ENCODE results near the gene SLC45A2.
"Not testable (repeated sequence)": the region's sequence is repeated elsewhere in the genome, so short reads cannot be mapped to it uniquely, and the experiment has no call there.

Gene SLC45A2

GRCh38 chr5:33984671-33985124, at the start of gene SLC45A2:
SLC45A2 (minus strand) TSS chr5:33984693; CDS start chr5:33984583, 110 bp downstream.
- CTCF ChIA-PET: no interaction called here
- POLR2A ChIA-PET: no interaction called here
- TF ChIP-seq SP1 (IDR thresholded peaks at IDR 0.05) (no peak), TARDBP (IDR thresholded peaks at IDR 0.05) (peak; percentile 50; the same call in 1 of the 2 replicates)
- no peak for DNase-seq (ENCODE audit: extremely low spot score)

- TF ChIP-seq ARNT (IDR thresholded peaks at IDR 0.05) (no peak), ZNF384 (IDR thresholded peaks at IDR 0.05) (no peak), FOXM1 (IDR thresholded peaks at IDR 0.05; ENCODE audit: borderline replicate concordance) (no peak), L3MBTL2 (conservative IDR thresholded peaks at IDR 0.05) (no peak), FOXA1 (IDR thresholded peaks at IDR 0.05) (no peak), FOXK2 (IDR thresholded peaks at IDR 0.05) (no peak), SUZ12 (IDR thresholded peaks at IDR 0.05) (no peak), LEF1 (IDR thresholded peaks at IDR 0.05; ENCODE audit: borderline replicate concordance) (no peak), HDGF (IDR thresholded peaks at IDR 0.05; ENCODE audit: borderline replicate concordance) (no peak), CTBP1 (IDR thresholded peaks at IDR 0.05; ENCODE audit: borderline replicate concordance) (no peak), SP1 (IDR thresholded peaks at IDR 0.05) (no peak), BHLHE40 (IDR thresholded peaks at IDR 0.05; ENCODE audit: borderline replicate concordance) (no peak), TARDBP (IDR thresholded peaks at IDR 0.05) (no peak), NFRKB (IDR thresholded peaks at IDR 0.05) (no peak)
- ChIA-PET CTCF (no interaction called here), POLR2A (no interaction called here)
- no peak for DNase-seq (ENCODE audit: extremely low spot score)
These were observed 47.5 kb upstream of the SLC45A2 start for GRCh38 chr5:34031966-34032365.

- POLR2A ChIA-PET: no interaction called here
These were observed 46.6 kb upstream of the SLC45A2 start for GRCh38 chr5:34031117-34031516.

GRCh38 chr5:34030585-34030984, 46.1 kb upstream of the SLC45A2 start:
- CTCF ChIA-PET; POLR2A ChIA-PET; DNase-seq (ENCODE audit: extremely low spot score): not testable (repeated sequence)

More at GRCh38 chr5:34031117-34031516, 46.6 kb upstream of the SLC45A2 start:
- CTCF ChIA-PET: no interaction called here
- TF ChIP-seq ARNT (IDR thresholded peaks at IDR 0.05) (no peak), SUZ12 (IDR thresholded peaks at IDR 0.05) (no peak), BHLHE40 (IDR thresholded peaks at IDR 0.05; ENCODE audit: borderline replicate concordance) (no peak), PKNOX1 (IDR thresholded peaks at IDR 0.05) (no peak), FOXM1 (IDR thresholded peaks at IDR 0.05; ENCODE audit: borderline replicate concordance) (no peak), FOXK2 (IDR thresholded peaks at IDR 0.05) (no peak), SP1 (IDR thresholded peaks at IDR 0.05) (no peak), ZNF384 (IDR thresholded peaks at IDR 0.05) (no peak), ELF4 (IDR thresholded peaks at IDR 0.05) (no peak), HDGF (IDR thresholded peaks at IDR 0.05; ENCODE audit: borderline replicate concordance) (no peak), NFRKB (IDR thresholded peaks at IDR 0.05) (no peak), FOXA1 (IDR thresholded peaks at IDR 0.05) (no peak), CTBP1 (IDR thresholded peaks at IDR 0.05; ENCODE audit: borderline replicate concordance) (no peak), L3MBTL2 (conservative IDR thresholded peaks at IDR 0.05) (no peak), LEF1 (IDR thresholded peaks at IDR 0.05; ENCODE audit: borderline replicate concordance) (no peak)
- no peak for DNase-seq (ENCODE audit: extremely low spot score)

- ChIA-PET POLR2A (no interaction called here), CTCF (no interaction called here)
- TF ChIP-seq ELF4 (IDR thresholded peaks at IDR 0.05) (no peak), TARDBP (IDR thresholded peaks at IDR 0.05) (no peak), ZNF384 (IDR thresholded peaks at IDR 0.05) (no peak), FOXA1 (IDR thresholded peaks at IDR 0.05) (no peak), L3MBTL2 (conservative IDR thresholded peaks at IDR 0.05) (no peak), FOXM1 (IDR thresholded peaks at IDR 0.05; ENCODE audit: borderline replicate concordance) (no peak), BHLHE40 (IDR thresholded peaks at IDR 0.05; ENCODE audit: borderline replicate concordance) (no peak), SP1 (IDR thresholded peaks at IDR 0.05) (no peak), HDGF (IDR thresholded peaks at IDR 0.05; ENCODE audit: borderline replicate concordance) (no peak), SUZ12 (IDR thresholded peaks at IDR 0.05) (no peak), PKNOX1 (IDR thresholded peaks at IDR 0.05) (no peak), LEF1 (IDR thresholded peaks at IDR 0.05; ENCODE audit: borderline replicate concordance) (no peak), CTBP1 (IDR thresholded peaks at IDR 0.05; ENCODE audit: borderline replicate concordance) (no peak), FOXK2 (IDR thresholded peaks at IDR 0.05) (no peak), NFRKB (IDR thresholded peaks at IDR 0.05) (no peak), ARNT (IDR thresholded peaks at IDR 0.05) (no peak)
- no peak for DNase-seq (ENCODE audit: extremely low spot score)
These were observed 45.6 kb upstream of the SLC45A2 start for GRCh38 chr5:34030048-34030447.

GRCh38 chr5:34028349-34028748, 43.9 kb upstream of the SLC45A2 start:
- DNase-seq (ENCODE audit: extremely low spot score): no peak
- CTCF ChIA-PET: no interaction called here
- POLR2A ChIA-PET: no interaction called here
- TF ChIP-seq NFRKB (IDR thresholded peaks at IDR 0.05) (no peak), FOXK2 (IDR thresholded peaks at IDR 0.05) (no peak), SP1 (IDR thresholded peaks at IDR 0.05) (no peak), ARNT (IDR thresholded peaks at IDR 0.05) (no peak), PKNOX1 (IDR thresholded peaks at IDR 0.05) (no peak), HDGF (IDR thresholded peaks at IDR 0.05; ENCODE audit: borderline replicate concordance) (no peak), CTBP1 (IDR thresholded peaks at IDR 0.05; ENCODE audit: borderline replicate concordance) (no peak)

All from HEK293T (cell line).